CD14-positive monocyte (primary cell): ENCODE data around the gene IMMP2L. TPM values are rescaled to one million over a fixed set of nuclear protein-coding genes. Genes with fewer than 3 reads are reported as not detected.

Source experiments
- DNase-seq, 3 donors: peaks; one replicate each; pipeline ENCODE4 v3.0.0-alpha.2; 2011 to 2022
- H2AFZ ChIP-seq: 2 replicates; pipeline ENCODE4 v1.6.0; 2012; ENCODE audit warnings: mild to moderate bottlenecking, low read depth, low read length, inconsistent platforms; ENCODE audit not compliant: insufficient read depth, poor library complexity, severe bottlenecking
- H3K27ac ChIP-seq, 2 donors: 1 replicate in 1 of 2; 2 replicates in 1 of 2; pipeline ENCODE4 v1.5.1; 2012 to 2013; ENCODE audit warnings: low read length in 2 of 2, control low read depth in 1 of 2, inconsistent platforms in 1 of 2, low read depth in 1 of 2, mild to moderate bottlenecking in 1 of 2
- H3K27me3 ChIP-seq, 2 donors: one replicate each; pipeline versions ENCODE4 v1.6.0 to v1.6.1; 2011 to 2013; ENCODE audit warnings: low read length in 2 of 2; ENCODE audit not compliant: control insufficient read depth in 2 of 2, insufficient read depth in 2 of 2
- H3K36me3 ChIP-seq, 2 donors: replicated peaks in 1 of 2; 1 replicate in 1 of 2; 2 replicates in 1 of 2; pipeline versions ENCODE4 v1.5.1 to v1.6.1; 2012 to 2013; ENCODE audit warnings: low read length in 2 of 2, control low read depth in 1 of 2, inconsistent platforms in 1 of 2, mild to moderate bottlenecking in 1 of 2; ENCODE audit not compliant: insufficient read depth in 2 of 2, control insufficient read depth in 1 of 2
- H3K4me1 ChIP-seq, 2 donors: 1 replicate in 1 of 2; 2 replicates in 1 of 2; pipeline versions ENCODE4 v1.5.1 to v1.6.1; 2012 to 2013; ENCODE audit warnings: low read length in 2 of 2, control low read depth in 1 of 2, inconsistent platforms in 1 of 2, mild to moderate bottlenecking in 1 of 2, moderate library complexity in 1 of 2; ENCODE audit not compliant: insufficient read depth in 2 of 2, control insufficient read depth in 1 of 2
- H3K4me2 ChIP-seq: replicated peaks from 2 replicates; pipeline ENCODE3; 2012; ENCODE audit warnings: low read length, moderate library complexity, mild to moderate bottlenecking; ENCODE audit not compliant: poor library complexity, severe bottlenecking; ENCODE audit errors: extremely low read depth
- H3K4me3 ChIP-seq, 3 experiments: fragments of 200-600 bp in 1 of 3; sonication (generic) in 1 of 3; replicated peaks in 1 of 3; 1 replicate in 2 of 3; 2 replicates in 1 of 3; pipeline ENCODE4 v1.5.1; 2011 to 2013; ENCODE audit warnings: low read length in 3 of 3, mild to moderate bottlenecking in 3 of 3, control low read depth in 2 of 3, low read depth in 2 of 3, inconsistent platforms in 1 of 3, moderate library complexity in 1 of 3
- H3K79me2 ChIP-seq: 2 replicates; pipeline ENCODE4 v1.6.0; 2012; ENCODE audit warnings: mild to moderate bottlenecking, control low read depth, inconsistent platforms, low read length, moderate library complexity; ENCODE audit not compliant: insufficient read depth
- H3K9ac ChIP-seq: 2 replicates; pipeline ENCODE4 v1.6.0; 2017; ENCODE audit warnings: low read length, mild to moderate bottlenecking; ENCODE audit not compliant: insufficient read depth, poor library complexity, severe bottlenecking
- H3K9me3 ChIP-seq, 2 donors: replicated peaks in 1 of 2; 1 replicate in 1 of 2; 2 replicates in 1 of 2; pipeline versions ENCODE4 v1.5.1 to v1.6.1; 2012 to 2013; ENCODE audit warnings: low read length in 2 of 2, control low read depth in 1 of 2; ENCODE audit not compliant: control insufficient read depth in 1 of 2, insufficient read depth in 1 of 2
- H4K20me1 ChIP-seq: 2 replicates; pipeline ENCODE4 v1.6.0; 2012; ENCODE audit warnings: mild to moderate bottlenecking, low read length, control low read depth, moderate library complexity; ENCODE audit not compliant: insufficient read depth
- H3K27ac Mint-ChIP-seq, 7 donors: one replicate each; pipeline ENCODE4 v1.8.0; 2020; ENCODE audit warnings: mild to moderate bottlenecking in 7 of 7, mixed read lengths in 7 of 7, moderate library complexity in 6 of 7, inconsistent platforms in 2 of 7
- H3K27me3 Mint-ChIP-seq, 3 donors: one replicate each; pipeline ENCODE4 v1.8.0; 2021 to 2022; ENCODE audit warnings: low read depth in 3 of 3, mild to moderate bottlenecking in 3 of 3, mixed read lengths in 3 of 3, moderate library complexity in 3 of 3, inconsistent platforms in 1 of 3
- H3K36me3 Mint-ChIP-seq, 2 donors: one replicate each; pipeline ENCODE4 v1.8.0; 2020; ENCODE audit warnings: mixed read lengths in 2 of 2, inconsistent platforms in 1 of 2, mild to moderate bottlenecking in 1 of 2
- H3K4me1 Mint-ChIP-seq: one replicate; pipeline ENCODE4 v1.8.0; 2020; ENCODE audit warnings: mild to moderate bottlenecking, mixed read lengths
- H3K4me3 Mint-ChIP-seq, 2 donors: one replicate each; pipeline ENCODE4 v1.8.0; 2020; ENCODE audit warnings: mild to moderate bottlenecking in 2 of 2, mixed read lengths in 2 of 2, moderate library complexity in 1 of 2
- H3K9me3 Mint-ChIP-seq, 7 donors: one replicate each; pipeline ENCODE4 v1.8.0; 2020 to 2022; ENCODE audit warnings: mixed read lengths in 7 of 7, mild to moderate bottlenecking in 6 of 7, moderate library complexity in 6 of 7, inconsistent platforms in 2 of 7
- CTCF ChIP-seq: fragments of 200-600 bp; IDR thresholded peaks from one replicate; pipeline ENCODE4 v1.8.0; 2022; ENCODE audit warnings: antibody characterized with exemption, mild to moderate bottlenecking
- WGBS: methylation state at CpG from one replicate; pipeline ENCODE4 v1.1.5; 2013; ENCODE audit warnings: missing lambda C conversion rate; ENCODE audit not compliant: insufficient coverage; 5-methylcytosine and 5-hydroxymethylcytosine counted together
- intact Hi-C, 2 donors: fragments of 100-400 bp; cut with micrococcal nuclease; formaldehyde crosslinking; loops; one replicate each; pipeline versions ENCODE4 v1.15.0 to v1.15.1; 2023
- polyA plus RNA-seq, 3 donors: library from polyadenylated mRNA; depleted of rRNA in 1 of 3; unstranded in 2 of 3; stranded (reverse) in 1 of 3; fragments of 300-500 nt in 2 of 3; fragments of >200 nt in 1 of 3; fragmentation: Illumina TruSeq in 2 of 3; gene quantifications; 1 replicate in 2 of 3; 2 replicates in 1 of 3; pipeline ENCODE4 v1.2.3, GENCODE V29; 2012 to 2021

IMMP2L gene
- polyA plus RNA-seq, 3 donors = 1.9 to 6.4 (median 6.2) TPM

- no peak overlapping the region for H3K4me2 ChIP-seq
- H3K27me3 Mint-ChIP-seq = no peaks in the 10 kb centered on the region
- no peak overlapping the region for H3K4me3 ChIP-seq
- H3K9me3 Mint-ChIP-seq = peaks cover 2 to 14% (median 7%) of the 10 kb centered on the region in 7 donors
- no peak overlapping the region for H3K4me3 Mint-ChIP-seq
- H3K27ac Mint-ChIP-seq = no peak overlapping the region
- DNase-seq = no peak
- H3K36me3 Mint-ChIP-seq = no peaks in the 10 kb centered on the region
- H3K4me1 Mint-ChIP-seq = no peaks in the 10 kb centered on the region
- H3K36me3 ChIP-seq = no peaks in the 10 kb centered on the region
- H3K27ac ChIP-seq = no peak overlapping the region
- H3K27me3 ChIP-seq = no peaks in the 10 kb centered on the region
- TF ChIP-seq CTCF = no peak
- no peak overlapping the region for H2AFZ ChIP-seq
- H3K79me2 ChIP-seq = no peaks in the 10 kb centered on the region
- H3K4me1 ChIP-seq = no peaks in the 10 kb centered on the region
- intact Hi-C loops = no loop called here
- no peaks in the 10 kb centered on the region for H4K20me1 ChIP-seq
- H3K9ac ChIP-seq = no peak overlapping the region
- WGBS = no CpG with 5 or more reads among the region's 3 CpGs
- H3K9me3 ChIP-seq = no peaks in the 10 kb centered on the region
Measured at GRCh38 chr7:110750931-110751605, 811.2 kb downstream of the IMMP2L start.

- Mint-ChIP-seq H3K4me3 (no peak overlapping the region), H3K9me3 (peaks cover 10 to 22% (median 17%) of the 10 kb centered on the region in 7 donors), H3K4me1 (no peaks in the 10 kb centered on the region), H3K36me3 (no peaks in the 10 kb centered on the region), H3K27me3 (no peaks in the 10 kb centered on the region), H3K27ac (no peak overlapping the region)
- peaks cover 0 to 20% of the 10 kb centered on the region in 2 donors for H3K9me3 ChIP-seq
- H3K27me3 ChIP-seq = no peaks in the 10 kb centered on the region
- no peak overlapping the region for H3K27ac ChIP-seq
- no peaks in the 10 kb centered on the region for H4K20me1 ChIP-seq
- no peaks in the 10 kb centered on the region for H3K79me2 ChIP-seq
- DNase-seq = no peak
- H3K4me3 ChIP-seq = no peak overlapping the region
- no peak overlapping the region for H3K9ac ChIP-seq
- no CpG with 5 or more reads among the region's 1 CpG for WGBS
- intact Hi-C loops = no loop called here
- H3K4me1 ChIP-seq = no peaks in the 10 kb centered on the region
- H3K36me3 ChIP-seq = no peaks in the 10 kb centered on the region
- no peak overlapping the region for H3K4me2 ChIP-seq
- TF ChIP-seq CTCF = no peak
- H2AFZ ChIP-seq = no peak overlapping the region
Measured at GRCh38 chr7:110733221-110733620, 829.1 kb downstream of the IMMP2L start.
